Liver (tissue), 9 donors: Measurements from ENCODE around the gene MYO10. TPM values are rescaled to one million over a fixed set of nuclear protein-coding genes. Genes with fewer than 3 reads are reported as not detected.

ENCODE experiments used
- DNase-seq: peaks from one replicate; pipeline ENCODE4 v3.0.0-alpha.2; 2017; ENCODE audit warnings: low spot score
- H3K27ac ChIP-seq, 2 donors: one replicate each; pipeline ENCODE4 v1.7.0; 2013; ENCODE audit warnings: inconsistent platforms in 2 of 2, low read length in 2 of 2, control low read depth in 1 of 2, low read depth in 1 of 2, mild to moderate bottlenecking in 1 of 2
- H3K27me3 ChIP-seq, 4 donors: one replicate each; pipeline versions ENCODE4 v1.6.1 to v1.7.0; 2013; ENCODE audit warnings: low read length in 3 of 4, inconsistent platforms in 1 of 4, mild to moderate bottlenecking in 1 of 4, moderate library complexity in 1 of 4; ENCODE audit not compliant: control insufficient read depth in 4 of 4, insufficient read depth in 4 of 4
- H3K36me3 ChIP-seq, 4 donors: one replicate each; pipeline versions ENCODE4 v1.6.1 to v1.7.0; 2013; ENCODE audit warnings: low read length in 3 of 4, mild to moderate bottlenecking in 3 of 4, low read depth in 1 of 4, moderate library complexity in 1 of 4; ENCODE audit not compliant: control insufficient read depth in 4 of 4, insufficient read depth in 3 of 4
- H3K4me1 ChIP-seq, 4 donors: one replicate each; pipeline versions ENCODE4 v1.6.1 to v1.7.0; 2013; ENCODE audit warnings: low read length in 3 of 4, mild to moderate bottlenecking in 3 of 4, moderate library complexity in 1 of 4; ENCODE audit not compliant: control insufficient read depth in 4 of 4, insufficient read depth in 4 of 4
- H3K4me3 ChIP-seq, 3 donors: one replicate each; pipeline versions ENCODE4 v1.6.1 to v1.7.0; 2013; ENCODE audit warnings: low read length in 3 of 3, control low read depth in 1 of 3, low read depth in 1 of 3, mild to moderate bottlenecking in 1 of 3
- H3K9ac ChIP-seq, 2 donors: one replicate each; pipeline ENCODE4 v1.7.0; 2013; ENCODE audit warnings: low read length in 2 of 2, mild to moderate bottlenecking in 2 of 2, moderate library complexity in 2 of 2, control low read depth in 1 of 2, low read depth in 1 of 2
- H3K9me3 ChIP-seq, 4 donors: one replicate each; pipeline versions ENCODE4 v1.6.1 to v1.7.0; 2013; ENCODE audit warnings: low read length in 3 of 4; ENCODE audit not compliant: control insufficient read depth in 4 of 4
- EGR1 ChIP-seq, 2 donors: IDR thresholded peaks; 2 replicates each; pipeline ENCODE4 v1.6.1; 2016 to 2018; ENCODE audit warnings: antibody characterized with exemption in 2 of 2, low read depth in 2 of 2
- FOXA2 ChIP-seq: IDR thresholded peaks from 2 replicates; pipeline ENCODE4 v1.6.1; 2016; ENCODE audit warnings: antibody characterized with exemption
- GABPA ChIP-seq, 2 donors: IDR thresholded peaks in 1 of 2; conservative IDR thresholded peaks in 1 of 2; 2 replicates each; pipeline ENCODE4 v1.6.1; 2016; ENCODE audit warnings: antibody characterized with exemption in 2 of 2, mild to moderate bottlenecking in 1 of 2, moderate library complexity in 1 of 2
- HNF4A ChIP-seq, 2 donors: conservative IDR thresholded peaks; 2 replicates each; pipeline ENCODE4 v1.6.1; 2016; ENCODE audit warnings: antibody characterized with exemption in 2 of 2, mild to moderate bottlenecking in 2 of 2
- HNF4G ChIP-seq: IDR thresholded peaks from 2 replicates; pipeline ENCODE4 v1.6.1; 2016; ENCODE audit warnings: antibody characterized with exemption
- JUND ChIP-seq, 2 donors: IDR thresholded peaks; 2 replicates each; pipeline ENCODE4 v1.6.1; 2016; ENCODE audit warnings: antibody characterized with exemption in 2 of 2
- NR2F2 ChIP-seq: IDR thresholded peaks from 2 replicates; pipeline ENCODE4 v1.6.1; 2016; ENCODE audit warnings: antibody characterized with exemption
- RAD21 ChIP-seq, 2 donors: IDR thresholded peaks; 2 replicates each; pipeline ENCODE4 v1.6.1; 2016; ENCODE audit warnings: antibody characterized with exemption in 2 of 2, mild to moderate bottlenecking in 2 of 2
- TAF1 ChIP-seq: conservative IDR thresholded peaks from 2 replicates; pipeline ENCODE4 v1.6.1; 2016; ENCODE audit warnings: antibody characterized with exemption, mild to moderate bottlenecking
- YY1 ChIP-seq: IDR thresholded peaks from 2 replicates; pipeline ENCODE4 v1.6.1; 2016; ENCODE audit warnings: antibody characterized with exemption, mild to moderate bottlenecking
- WGBS: extraction: QIAGEN DNeasy Blood & Tissue Kit; methylation state at CpG from one replicate; pipeline ENCODE4 v1.1.7; 2013; 5-methylcytosine and 5-hydroxymethylcytosine counted together
- polyA plus RNA-seq, 2 donors: library from polyadenylated mRNA; stranded (reverse) in 1 of 2; unstranded in 1 of 2; fragments of 200-250 nt in 1 of 2; fragments of >200 nt in 1 of 2; fragmentation: Nextera tagmentation in 1 of 2; extraction: Ambion mirVana in 1 of 2; gene quantifications; one replicate each; pipeline versions ENCODE4 v1.2.1 to v1.2.3, GENCODE V29; 2013 to 2015
- total RNA-seq, 2 donors: library from RNA; depleted of rRNA; stranded (reverse); fragments of >200 nt; gene quantifications; one replicate each; pipeline ENCODE4 v1.2.3, GENCODE V29; 2014
- TF ChIP-seq, protein P1 (sequence below): fragments of 150-350 bp; IDR thresholded peaks from 2 replicates; pipeline ENCODE4 v1.5.1; 2017; ENCODE audit warnings: improper control_type of control experiment, low read depth, low read length; ENCODE audit not compliant: missing input control
- TF ChIP-seq, protein P2 (sequence below): IDR thresholded peaks from 2 replicates; pipeline ENCODE4 v1.6.1; 2016; ENCODE audit warnings: antibody characterized with exemption
- TF ChIP-seq, protein P3 (sequence below): IDR thresholded peaks from 2 replicates; pipeline ENCODE4 v1.6.1; 2016; ENCODE audit warnings: antibody characterized with exemption
- TF ChIP-seq, protein P4 (sequence below): IDR thresholded peaks from 2 replicates; pipeline ENCODE4 v1.6.1; 2016; ENCODE audit warnings: antibody characterized with exemption, mild to moderate bottlenecking
- donor health status: healthy.
- donor health status: healthy.
- donor health status: healthy.
- donor health status: healthy.
- donor health status: healthy.

MYO10 gene
- total and polyA plus RNA-seq, 4 donors, result 4.3 to 15.3 (median 7.1) TPM

DNA sequence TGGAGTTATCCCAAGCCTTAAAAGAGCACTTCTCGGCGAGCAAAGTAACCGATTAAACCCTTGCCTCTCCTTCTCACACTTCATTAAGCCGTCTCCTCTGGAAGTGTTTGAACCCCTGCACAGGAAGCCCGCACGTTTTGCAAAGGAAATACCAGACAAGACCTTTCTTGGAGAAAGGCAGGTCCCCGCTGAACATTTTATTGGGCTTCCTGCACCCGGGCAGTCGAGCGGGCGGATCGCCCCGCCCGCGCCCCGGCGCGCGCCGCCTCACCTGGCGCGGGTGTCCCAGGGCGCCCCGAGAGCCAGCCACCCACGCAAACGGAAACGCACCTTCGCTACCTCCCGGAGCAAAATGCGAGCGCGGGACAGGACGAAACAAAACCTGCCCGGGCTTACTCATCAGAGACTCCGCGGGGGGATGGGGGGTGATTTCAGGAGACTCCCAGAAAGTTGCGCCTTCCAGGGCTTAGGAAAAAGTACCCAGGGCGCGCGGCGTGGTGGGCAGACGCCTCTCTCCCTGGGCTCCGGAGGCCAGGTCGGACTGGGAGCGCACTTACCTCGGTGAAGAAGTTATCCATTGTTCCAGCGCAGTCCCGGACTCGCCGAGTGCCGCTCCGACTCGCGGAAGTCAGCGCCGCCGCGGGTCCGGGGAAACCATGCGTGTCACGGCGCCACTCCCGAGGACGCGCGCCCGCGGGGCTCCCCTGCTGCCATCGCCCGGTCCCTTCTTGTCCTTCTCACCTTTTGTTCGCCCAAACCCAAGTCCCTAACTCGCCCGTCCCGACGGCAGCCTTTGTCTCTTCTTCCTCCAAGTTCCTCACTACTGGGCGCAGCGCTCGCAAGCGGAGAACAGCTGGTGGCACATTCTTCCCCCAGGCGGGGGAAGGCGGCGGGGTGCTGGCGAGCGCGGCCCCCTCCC lies 598 bp downstream of the MYO10 start (continued):
- TF ChIP-seq, protein P1, sequence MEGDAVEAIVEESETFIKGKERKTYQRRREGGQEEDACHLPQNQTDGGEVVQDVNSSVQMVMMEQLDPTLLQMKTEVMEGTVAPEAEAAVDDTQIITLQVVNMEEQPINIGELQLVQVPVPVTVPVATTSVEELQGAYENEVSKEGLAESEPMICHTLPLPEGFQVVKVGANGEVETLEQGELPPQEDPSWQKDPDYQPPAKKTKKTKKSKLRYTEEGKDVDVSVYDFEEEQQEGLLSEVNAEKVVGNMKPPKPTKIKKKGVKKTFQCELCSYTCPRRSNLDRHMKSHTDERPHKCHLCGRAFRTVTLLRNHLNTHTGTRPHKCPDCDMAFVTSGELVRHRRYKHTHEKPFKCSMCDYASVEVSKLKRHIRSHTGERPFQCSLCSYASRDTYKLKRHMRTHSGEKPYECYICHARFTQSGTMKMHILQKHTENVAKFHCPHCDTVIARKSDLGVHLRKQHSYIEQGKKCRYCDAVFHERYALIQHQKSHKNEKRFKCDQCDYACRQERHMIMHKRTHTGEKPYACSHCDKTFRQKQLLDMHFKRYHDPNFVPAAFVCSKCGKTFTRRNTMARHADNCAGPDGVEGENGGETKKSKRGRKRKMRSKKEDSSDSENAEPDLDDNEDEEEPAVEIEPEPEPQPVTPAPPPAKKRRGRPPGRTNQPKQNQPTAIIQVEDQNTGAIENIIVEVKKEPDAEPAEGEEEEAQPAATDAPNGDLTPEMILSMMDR, result no peak

DNA sequence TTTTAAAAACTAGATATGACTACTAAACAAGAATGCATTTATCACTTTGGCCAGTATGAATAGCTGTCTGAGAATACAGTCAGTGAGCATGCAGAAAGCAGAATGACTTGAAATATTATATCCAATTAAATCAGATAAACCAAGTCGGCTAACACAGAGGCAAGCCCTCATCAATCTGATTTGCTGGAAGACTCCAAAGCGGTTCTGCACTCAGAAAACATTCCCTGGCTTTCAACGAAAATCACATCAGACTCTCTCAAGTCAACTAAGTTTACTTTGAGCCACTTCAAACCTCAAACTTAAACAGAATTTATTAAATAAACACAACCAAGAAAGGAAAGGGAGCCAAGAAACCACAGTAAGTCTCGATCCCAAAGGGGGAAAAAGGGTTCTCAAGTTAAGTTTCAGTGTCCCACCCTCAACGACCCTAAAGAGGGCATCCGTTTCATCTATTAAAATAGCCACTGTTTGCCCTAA lies 1.4 kb downstream of the MYO10 start:
- TF ChIP-seq GABPA (IDR thresholded peaks at IDR 0.05 in 1 of 2, conservative IDR thresholded peaks at IDR 0.05 in 1 of 2), result no peak
- TF ChIP-seq RAD21 (IDR thresholded peaks at IDR 0.05), result peak in 1 of 2 donors; percentile 6
- WGBS, result 4% methylated on average over 6 of the region's 6 CpGs
- no peak for DNase-seq
- Histone ChIP-seq H3K27ac (peak overlapping the region; percentile 53 to 72), H3K4me1 (peaks cover 3 to 20% (median 13%) of the 10 kb centered on the region in 4 donors), H3K9me3 (no peaks in the 10 kb centered on the region), H3K9ac (no peak overlapping the region), H3K4me3 (peak overlapping the region; percentile 26 to 67 (median 28)), H3K27me3 (peaks cover 0 to 16% (median 4%) of the 10 kb centered on the region in 4 donors), H3K36me3 (no peaks in the 10 kb centered on the region)

DNA sequence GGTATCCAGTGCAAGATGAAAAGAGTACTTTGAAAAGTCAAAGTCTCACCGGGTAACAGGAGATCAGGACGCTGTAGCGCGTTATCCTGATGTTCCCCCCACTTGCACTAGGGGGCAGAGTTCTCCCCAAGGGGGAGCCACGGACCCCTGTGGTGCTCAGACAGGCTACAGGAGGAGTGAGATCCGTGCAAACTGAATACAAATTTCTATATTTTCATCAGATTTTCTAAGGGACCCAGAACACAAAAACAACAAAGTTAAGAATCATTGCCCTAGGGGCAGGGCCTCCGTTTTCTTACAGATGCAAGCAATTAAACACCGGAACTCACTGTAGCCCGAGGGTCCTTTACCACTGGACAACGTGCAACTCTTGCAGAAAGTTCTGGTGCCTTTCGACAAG lies 2.0 kb downstream of the MYO10 start:
- WGBS, result 7% methylated on average over 11 of the region's 11 CpGs
- H3K9ac ChIP-seq, result no peak overlapping the region

DNA sequence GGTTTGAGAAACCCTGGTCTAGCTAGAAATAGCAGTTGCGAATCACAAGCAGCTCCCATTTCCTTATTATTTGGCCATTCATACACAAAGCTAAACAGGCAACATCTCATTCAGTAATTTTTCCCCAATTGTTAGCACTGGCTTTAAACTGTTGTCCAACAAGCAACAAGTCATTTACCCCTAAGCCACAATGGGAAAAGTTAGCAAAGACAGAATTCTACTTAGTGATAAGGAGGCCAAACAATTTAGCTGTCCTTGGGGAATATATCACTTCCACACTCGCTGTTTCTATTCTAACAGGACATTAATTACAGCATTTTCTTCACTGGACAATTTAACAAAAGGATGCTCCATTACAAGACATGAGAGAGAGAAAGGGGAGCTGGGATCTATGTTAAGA lies 2.8 kb downstream of the MYO10 start:
- Histone ChIP-seq H3K4me3 (peak overlapping the region in 1 of 3 donors; percentile 67), H3K4me1 (peaks cover 3 to 20% (median 13%) of the 10 kb centered on the region in 4 donors), H3K27me3 (peaks cover 0 to 16% (median 4%) of the 10 kb centered on the region in 4 donors), H3K9me3 (no peaks in the 10 kb centered on the region), H3K9ac (no peak overlapping the region), H3K36me3 (no peaks in the 10 kb centered on the region), H3K27ac (no peak overlapping the region)
- WGBS, result 55% methylated on average over 2 of the region's 2 CpGs
- DNase-seq, result no peak
- TF ChIP-seq HNF4G, result no peak
- TF ChIP-seq, protein P2, sequence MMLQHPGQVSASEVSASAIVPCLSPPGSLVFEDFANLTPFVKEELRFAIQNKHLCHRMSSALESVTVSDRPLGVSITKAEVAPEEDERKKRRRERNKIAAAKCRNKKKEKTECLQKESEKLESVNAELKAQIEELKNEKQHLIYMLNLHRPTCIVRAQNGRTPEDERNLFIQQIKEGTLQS, result no peak
- TF ChIP-seq RAD21 (IDR thresholded peaks at IDR 0.05), result no peak
- TF ChIP-seq, protein P3, sequence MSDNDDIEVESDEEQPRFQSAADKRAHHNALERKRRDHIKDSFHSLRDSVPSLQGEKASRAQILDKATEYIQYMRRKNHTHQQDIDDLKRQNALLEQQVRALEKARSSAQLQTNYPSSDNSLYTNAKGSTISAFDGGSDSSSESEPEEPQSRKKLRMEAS, result no peak
- TF ChIP-seq YY1, result no peak
- TF ChIP-seq, protein P4, sequence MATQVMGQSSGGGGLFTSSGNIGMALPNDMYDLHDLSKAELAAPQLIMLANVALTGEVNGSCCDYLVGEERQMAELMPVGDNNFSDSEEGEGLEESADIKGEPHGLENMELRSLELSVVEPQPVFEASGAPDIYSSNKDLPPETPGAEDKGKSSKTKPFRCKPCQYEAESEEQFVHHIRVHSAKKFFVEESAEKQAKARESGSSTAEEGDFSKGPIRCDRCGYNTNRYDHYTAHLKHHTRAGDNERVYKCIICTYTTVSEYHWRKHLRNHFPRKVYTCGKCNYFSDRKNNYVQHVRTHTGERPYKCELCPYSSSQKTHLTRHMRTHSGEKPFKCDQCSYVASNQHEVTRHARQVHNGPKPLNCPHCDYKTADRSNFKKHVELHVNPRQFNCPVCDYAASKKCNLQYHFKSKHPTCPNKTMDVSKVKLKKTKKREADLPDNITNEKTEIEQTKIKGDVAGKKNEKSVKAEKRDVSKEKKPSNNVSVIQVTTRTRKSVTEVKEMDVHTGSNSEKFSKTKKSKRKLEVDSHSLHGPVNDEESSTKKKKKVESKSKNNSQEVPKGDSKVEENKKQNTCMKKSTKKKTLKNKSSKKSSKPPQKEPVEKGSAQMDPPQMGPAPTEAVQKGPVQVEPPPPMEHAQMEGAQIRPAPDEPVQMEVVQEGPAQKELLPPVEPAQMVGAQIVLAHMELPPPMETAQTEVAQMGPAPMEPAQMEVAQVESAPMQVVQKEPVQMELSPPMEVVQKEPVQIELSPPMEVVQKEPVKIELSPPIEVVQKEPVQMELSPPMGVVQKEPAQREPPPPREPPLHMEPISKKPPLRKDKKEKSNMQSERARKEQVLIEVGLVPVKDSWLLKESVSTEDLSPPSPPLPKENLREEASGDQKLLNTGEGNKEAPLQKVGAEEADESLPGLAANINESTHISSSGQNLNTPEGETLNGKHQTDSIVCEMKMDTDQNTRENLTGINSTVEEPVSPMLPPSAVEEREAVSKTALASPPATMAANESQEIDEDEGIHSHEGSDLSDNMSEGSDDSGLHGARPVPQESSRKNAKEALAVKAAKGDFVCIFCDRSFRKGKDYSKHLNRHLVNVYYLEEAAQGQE, result no peak
- no peak for TF ChIP-seq JUND (IDR thresholded peaks at IDR 0.05)
- TF ChIP-seq TAF1, result no peak
- TF ChIP-seq FOXA2, result no peak
- no peak for TF ChIP-seq EGR1 (IDR thresholded peaks at IDR 0.05; ENCODE audit: low read depth in 2 of 2)
- no peak for TF ChIP-seq NR2F2

More for the DNA sequence above, 2.0 kb downstream of the MYO10 start:
- no peaks in the 10 kb centered on the region for H3K9me3 ChIP-seq
- peak overlapping the region in 1 of 3 donors; percentile 67 for H3K4me3 ChIP-seq
- DNase-seq, result peak; percentile 47
- no peaks in the 10 kb centered on the region for H3K36me3 ChIP-seq
- peak overlapping the region in 1 of 2 donors; percentile 25 for H3K27ac ChIP-seq
- peak; percentile 67 to 78 for TF ChIP-seq RAD21 (IDR thresholded peaks at IDR 0.05)
- no peak for TF ChIP-seq JUND (IDR thresholded peaks at IDR 0.05)
- no peak for TF ChIP-seq FOXA2
- TF ChIP-seq, protein P1, result peak; percentile 58
- TF ChIP-seq HNF4A (conservative IDR thresholded peaks at IDR 0.05), result no peak
- no peak for TF ChIP-seq TAF1
- peaks cover 0 to 16% (median 4%) of the 10 kb centered on the region in 4 donors for H3K27me3 ChIP-seq
- peaks cover 3 to 20% (median 13%) of the 10 kb centered on the region in 4 donors for H3K4me1 ChIP-seq
